DND-41 (cell line): Measurements from ENCODE around the gene FGF14.

ENCODE experiments used
- ATAC-seq: fragments of 200-7000 bp; cut with Tn5 transposase; 3 replicates; pipeline ENCODE4 v1.9.1; 2021; ENCODE audit warnings: low read depth; ENCODE audit not compliant: insufficient read depth
- DNase-seq: peaks from one replicate; pipeline ENCODE4 v3.0.0-alpha.2; 2020
- H2AFZ ChIP-seq: 2 replicates; pipeline ENCODE4 v1.6.0; 2012; ENCODE audit warnings: low read depth, low read length
- H3K27ac ChIP-seq: 2 replicates; pipeline ENCODE4 v1.5.1; 2012; ENCODE audit warnings: low read length, inconsistent platforms
- H3K27me3 ChIP-seq: fragments of 200-600 bp; sonication (generic); 2 replicates; pipeline ENCODE4 v1.6.0; 2012; ENCODE audit warnings: low read length, mild to moderate bottlenecking, inconsistent platforms; ENCODE audit not compliant: insufficient read depth, poor library complexity
- H3K36me3 ChIP-seq: 2 replicates; pipeline ENCODE4 v1.5.1; 2012; ENCODE audit warnings: low read length, inconsistent platforms; ENCODE audit not compliant: insufficient read depth
- H3K4me1 ChIP-seq: 2 replicates; pipeline ENCODE4 v1.5.1; 2012; ENCODE audit warnings: mild to moderate bottlenecking, low read length; ENCODE audit not compliant: insufficient read depth
- H3K4me2 ChIP-seq: 2 replicates; pipeline ENCODE4 v1.6.0; 2012; ENCODE audit warnings: mild to moderate bottlenecking, moderate library complexity, low read length, inconsistent platforms; ENCODE audit not compliant: insufficient read depth
- H3K4me3 ChIP-seq, 2 experiments: fragments of 200-600 bp in 1 of 2; shearing (Covaris generic) in 1 of 2; 2 replicates each; pipeline ENCODE4 v1.5.1; 2012 to 2016; ENCODE audit warnings: inconsistent platforms in 2 of 2, low read length in 2 of 2, mild to moderate bottlenecking in 2 of 2, low read depth in 1 of 2, moderate library complexity in 1 of 2
- H3K79me2 ChIP-seq: 2 replicates; pipeline ENCODE4 v1.6.0; 2012; ENCODE audit warnings: low read length, inconsistent platforms; ENCODE audit not compliant: insufficient read depth
- H3K9ac ChIP-seq: 2 replicates; pipeline ENCODE4 v1.6.0; 2012; ENCODE audit warnings: low read depth, mild to moderate bottlenecking, inconsistent platforms, low read length, moderate library complexity
- H3K9me3 ChIP-seq: 2 replicates; pipeline ENCODE4 v1.5.1; 2012; ENCODE audit warnings: low read length, moderate library complexity, mild to moderate bottlenecking, inconsistent platforms; ENCODE audit not compliant: insufficient read depth, severe bottlenecking
- H4K20me1 ChIP-seq: 2 replicates; pipeline ENCODE4 v1.6.0; 2012; ENCODE audit warnings: low read length; ENCODE audit not compliant: insufficient read depth
- CTCF ChIP-seq: IDR thresholded peaks from 2 replicates; pipeline ENCODE4 v1.5.1; 2012; ENCODE audit warnings: borderline replicate concordance, low read length, moderate library complexity, mild to moderate bottlenecking; ENCODE audit not compliant: poor library complexity, severe bottlenecking; ENCODE audit errors: extremely low read depth
- EZH2 ChIP-seq: IDR thresholded peaks from 3 replicates; pipeline ENCODE4 v1.6.1; 2012; ENCODE audit warnings: borderline replicate concordance, low read depth, mild to moderate bottlenecking, moderate library complexity, low read length, inconsistent platforms; ENCODE audit not compliant: severe bottlenecking

Gene FGF14

GRCh38 chr13:101967216-101967615, 434.6 kb downstream of the FGF14 start:
- TF ChIP-seq CTCF: no peak
- TF ChIP-seq EZH2: no peak
- DNase-seq (no peak), ATAC-seq (no peak)
- H3K4me2 ChIP-seq: no peak overlapping the region
- no peak overlapping the region for H3K27ac ChIP-seq
- H3K4me1 ChIP-seq: peaks cover 3% of the 10 kb centered on the region; the same call in 1 of the 2 replicates
- no peaks in the 10 kb centered on the region for H4K20me1 ChIP-seq
- no peak overlapping the region for H2AFZ ChIP-seq
- no peak overlapping the region for H3K9ac ChIP-seq
- H3K27me3 ChIP-seq: no peaks in the 10 kb centered on the region
- H3K9me3 ChIP-seq: no peaks in the 10 kb centered on the region
- no peaks in the 10 kb centered on the region for H3K36me3 ChIP-seq
- no peak overlapping the region for H3K4me3 ChIP-seq
- H3K79me2 ChIP-seq: no peaks in the 10 kb centered on the region

GRCh38 chr13:101965096-101965495, 436.8 kb downstream of the FGF14 start:
- peak overlapping the region; percentile 35; the same call in 1 of the 2 replicates for H3K4me2 ChIP-seq

GRCh38 chr13:101959016-101959415, 442.8 kb downstream of the FGF14 start:
- Histone ChIP-seq H3K9me3 (no peaks in the 10 kb centered on the region), H3K4me2 (no peak overlapping the region), H4K20me1 (no peaks in the 10 kb centered on the region), H3K27ac (no peak overlapping the region), H3K4me3 (no peak overlapping the region), H3K36me3 (no peaks in the 10 kb centered on the region), H2AFZ (no peak overlapping the region; the same call in 1 of the 2 replicates), H3K9ac (no peak overlapping the region), H3K79me2 (no peaks in the 10 kb centered on the region), H3K27me3 (no peaks in the 10 kb centered on the region), H3K4me1 (peaks cover 13% of the 10 kb centered on the region)
- no peak for DNase-seq
- TF ChIP-seq EZH2 (no peak), CTCF (no peak)
- no peak for ATAC-seq

More at GRCh38 chr13:101965096-101965495, 436.8 kb downstream of the FGF14 start:
- Histone ChIP-seq H3K4me3 (no peak overlapping the region), H3K36me3 (no peaks in the 10 kb centered on the region), H3K27ac (no peak overlapping the region), H3K9ac (no peak overlapping the region), H4K20me1 (no peaks in the 10 kb centered on the region), H3K79me2 (no peaks in the 10 kb centered on the region), H2AFZ (no peak overlapping the region), H3K9me3 (no peaks in the 10 kb centered on the region), H3K27me3 (no peaks in the 10 kb centered on the region), H3K4me1 (peaks cover 3% of the 10 kb centered on the region; the same call in 1 of the 2 replicates)
- peak; percentile 97 for ATAC-seq
- DNase-seq: peak; percentile 47
- TF ChIP-seq EZH2: no peak
- TF ChIP-seq CTCF: no peak

- Histone ChIP-seq H3K4me2 (peak overlapping the region; percentile 41; the same call in 1 of the 2 replicates), H3K9me3 (no peaks in the 10 kb centered on the region), H4K20me1 (no peaks in the 10 kb centered on the region), H2AFZ (peak overlapping the region; percentile 58), H3K36me3 (no peaks in the 10 kb centered on the region), H3K27me3 (no peaks in the 10 kb centered on the region), H3K79me2 (no peaks in the 10 kb centered on the region), H3K4me3 (0 out of 4 replicates have a peak overlapping the region, but pooled peaks of 1 of the 2 experiments have one; percentile 15), H3K9ac (no peak overlapping the region), H3K27ac (no peak overlapping the region), H3K4me1 (peaks cover 13% of the 10 kb centered on the region)
- TF ChIP-seq CTCF: no peak
- no peak for TF ChIP-seq EZH2
- peak; percentile 83 for ATAC-seq
- DNase-seq: no peak
Observed at GRCh38 chr13:101955764-101956163, 446.1 kb downstream of the FGF14 start.
